ENCODE results near the gene ATL3. TPM values are rescaled to one million over a fixed set of nuclear protein-coding genes. Genes with fewer than 3 reads are reported as not detected.

The ATL3 gene
- total and polyA plus RNA-seq, 2 of the 13 experiments (the other 11 are each of a cell fraction or from before 2014, with no cell fraction given): not detected

DNA sequence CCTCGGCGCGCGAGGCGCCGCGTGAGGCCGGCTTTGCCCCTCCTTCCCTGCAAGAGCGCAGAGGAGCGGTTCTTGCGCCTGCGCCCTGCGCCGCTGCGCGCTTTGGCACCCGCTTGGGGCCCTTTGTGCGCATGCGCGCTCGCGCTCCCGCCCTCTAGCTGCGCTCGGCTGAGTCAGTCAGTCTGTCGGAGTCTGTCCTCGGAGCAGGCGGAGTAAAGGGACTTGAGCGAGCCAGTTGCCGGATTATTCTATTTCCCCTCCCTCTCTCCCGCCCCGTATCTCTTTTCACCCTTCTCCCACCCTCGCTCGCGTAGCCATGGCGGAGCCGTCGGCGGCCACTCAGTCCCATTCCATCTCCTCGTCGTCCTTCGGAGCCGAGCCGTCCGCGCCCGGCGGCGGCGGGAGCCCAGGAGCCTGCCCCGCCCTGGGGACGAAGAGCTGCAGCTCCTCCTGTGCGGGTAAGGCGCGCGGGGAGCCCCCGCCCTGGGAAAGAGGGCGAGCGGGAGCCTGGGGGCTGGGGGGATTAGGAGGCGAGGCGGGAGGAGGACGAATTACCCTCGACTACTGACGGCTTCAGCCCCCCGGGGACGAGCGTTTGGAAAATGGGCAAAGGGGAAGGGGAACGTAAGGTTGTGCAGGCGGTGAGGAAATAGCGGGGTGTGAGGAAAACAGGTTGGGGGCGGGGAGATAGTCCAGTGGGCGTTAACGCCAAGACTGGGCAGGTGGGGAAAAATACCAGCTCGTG is 10.3 kb upstream of the ATL3 start, which contains the start of gene RTN3 (continued):
- no peak for TF ChIP-seq ZBTB40 (IDR thresholded peaks at IDR 0.05)
- TF ChIP-seq ZBTB40 (CRISPR knock-in tag; IDR thresholded peaks at IDR 0.05): peak; percentile 49; the same call in 1 of the 2 replicates
- TF ChIP-seq HMG20B (CRISPR knock-in tag; conservative IDR thresholded peaks at IDR 0.05): no peak
- no peak for TF ChIP-seq ZNF101 (CRISPR knock-in tag; IDR thresholded peaks at IDR 0.05; ENCODE audit: borderline replicate concordance, low read depth)
- no peak for TF ChIP-seq HOXA9 (CRISPR knock-in tag; IDR thresholded peaks at IDR 0.05; ENCODE audit: borderline replicate concordance)
- peak; percentile 20; the same call in 1 of the 2 replicates for TF ChIP-seq RARA (CRISPR knock-in tag; IDR thresholded peaks at IDR 0.05)
- peak; percentile 54 for TF ChIP-seq THAP11 (CRISPR knock-in tag; IDR thresholded peaks at IDR 0.05)
- TF ChIP-seq ZNF672 (CRISPR knock-in tag; IDR thresholded peaks at IDR 0.05): no peak
- TF ChIP-seq MNT (IDR thresholded peaks at IDR 0.05): no peak
- TF ChIP-seq ARID4A (CRISPR knock-in tag; IDR thresholded peaks at IDR 0.05; ENCODE audit: borderline replicate concordance): peak; percentile 84
- no peak for TF ChIP-seq NR3C1 (CRISPR knock-in tag; IDR thresholded peaks at IDR 0.05)
- no peak for TF ChIP-seq ZNF619 (CRISPR knock-in tag; IDR thresholded peaks at IDR 0.05)
- no peak; the same call in 1 of the 2 replicates for TF ChIP-seq HOXA3 (CRISPR knock-in tag; IDR thresholded peaks at IDR 0.05)
- TF ChIP-seq CHCHD3 (CRISPR knock-in tag; IDR thresholded peaks at IDR 0.05): no peak

All from HepG2 (cell line).